HepG2 (cell line): ENCODE data around the gene BEST2.

Source experiments
- NR3C1 ChIP-seq: sonication (generic); formaldehyde crosslinking; IDR thresholded peaks from 2 replicates; pipeline ENCODE4 v1.4.0; 2020; ENCODE audit warnings: missing genetic modification reagents
- TAF1 ChIP-seq: sonication (generic); formaldehyde crosslinking; IDR thresholded peaks from 2 replicates; pipeline ENCODE4 v1.4.0; 2020; ENCODE audit warnings: missing genetic modification reagents
- ZNF510 ChIP-seq: sonication (generic); formaldehyde crosslinking; IDR thresholded peaks from 2 replicates; pipeline ENCODE4 v1.4.0; 2020; ENCODE audit warnings: low read depth, mild to moderate bottlenecking, missing genetic modification reagents

DNA sequence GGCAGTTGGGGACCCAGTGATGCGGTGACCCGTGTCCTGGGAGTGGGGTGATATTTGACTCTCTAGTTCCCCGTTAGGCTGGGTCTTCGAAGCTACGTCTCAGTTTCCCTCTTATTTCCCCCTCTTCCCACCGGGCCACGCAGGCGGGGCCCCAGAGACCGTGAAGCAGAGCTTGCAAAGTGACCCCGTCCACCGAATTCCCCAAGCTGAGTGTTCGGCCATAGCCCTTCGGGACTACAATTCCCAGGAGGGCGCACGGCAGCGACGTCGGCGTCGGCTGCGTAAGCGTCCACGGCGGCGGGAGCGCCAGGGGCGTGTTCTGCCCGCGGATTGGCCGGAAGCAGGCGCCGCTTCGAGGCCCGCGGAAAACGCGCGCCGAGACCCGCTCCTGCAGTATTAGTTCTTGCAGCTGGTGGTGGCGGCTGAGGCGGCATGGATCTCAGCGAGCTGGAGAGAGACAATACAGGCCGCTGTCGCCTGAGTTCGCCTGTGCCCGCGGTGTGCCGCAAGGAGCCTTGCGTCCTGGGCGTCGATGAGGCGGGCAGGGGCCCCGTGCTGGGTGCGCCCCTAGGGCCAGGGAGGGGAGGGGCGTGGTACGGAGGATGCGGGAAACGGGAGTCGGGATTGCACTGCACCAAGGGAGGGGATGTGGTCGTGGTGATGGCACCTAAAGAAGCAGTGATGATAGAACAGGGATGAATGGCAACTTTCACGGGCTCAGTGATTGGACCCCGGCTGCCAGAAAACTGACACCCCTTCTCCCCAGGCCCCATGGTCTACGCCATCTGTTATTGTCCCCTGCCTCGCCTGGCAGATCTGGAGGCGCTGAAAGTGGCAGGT, 54.9 kb downstream of the BEST2 start, which contains the start of gene RNASEH2A:
- TF ChIP-seq NR3C1 (CRISPR knock-in tag) (no peak), TAF1 (peak; percentile 84), ZNF510 (CRISPR knock-in tag) (peak; percentile 93; the same call in 1 of the 2 replicates)
